ENCODE measurements around the gene NUMBL.
"Not testable (repeated sequence)": the region's sequence is repeated elsewhere in the genome, so short reads cannot be mapped to it uniquely, and the experiment has no call there.

The NUMBL gene

DNA sequence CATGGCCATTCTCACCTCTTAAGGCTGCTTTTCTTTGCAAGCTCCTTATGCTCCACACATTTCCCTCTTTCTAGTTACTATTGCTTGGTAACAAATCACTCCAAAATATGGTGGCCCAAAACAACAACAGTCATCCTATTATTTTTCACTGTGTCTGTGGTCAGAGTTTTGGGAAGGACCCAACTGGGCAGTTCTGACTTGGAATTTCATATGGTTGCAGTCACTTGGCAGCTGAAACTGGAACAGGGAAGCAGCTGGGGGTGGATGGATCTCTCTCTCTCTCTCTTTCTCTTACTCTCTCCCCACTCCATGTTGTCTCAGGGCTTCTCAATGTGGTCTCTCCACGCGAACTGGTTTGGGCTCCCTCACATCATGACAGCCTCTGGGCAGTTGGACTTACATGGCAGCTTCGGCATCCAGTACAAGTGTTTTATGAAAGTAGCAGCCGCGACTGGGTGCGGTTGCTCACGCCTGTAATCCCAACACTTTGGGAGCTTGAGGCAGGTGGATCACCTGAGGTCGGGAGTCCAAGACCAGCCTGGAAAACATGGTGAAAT, 39.6 kb downstream of the NUMBL start:
- peaks cover 26% of the 10 kb centered on the region for H3K4me1 Mint-ChIP-seq
- no peak overlapping the region for H3K4me3 Mint-ChIP-seq
- peak overlapping the region; percentile 23 to 49 (median 24) for H3K27ac Mint-ChIP-seq
- H3K27me3 Mint-ChIP-seq (ENCODE audit: low read depth): no peaks in the 10 kb centered on the region
- no peaks in the 10 kb centered on the region for H3K36me3 Mint-ChIP-seq (ENCODE audit: low read depth)
- peaks cover 3% of the 10 kb centered on the region for H3K9me3 Mint-ChIP-seq
- TF ChIP-seq CTCF (IDR thresholded peaks at IDR 0.05; ENCODE audit: unreplicated experiment in 3 of 3): no peak

- peak overlapping the region; percentile 23 to 49 (median 24) for H3K27ac Mint-ChIP-seq
- not testable (repeated sequence) for H3K9me3 Mint-ChIP-seq; H3K36me3 Mint-ChIP-seq (ENCODE audit: low read depth); H3K27me3 Mint-ChIP-seq (ENCODE audit: low read depth); H3K4me3 Mint-ChIP-seq
- H3K4me1 Mint-ChIP-seq: peaks cover 30% of the 10 kb centered on the region
These were observed 40.4 kb downstream of the NUMBL start for GRCh38 chr19:40649903-40650675.

- Mint-ChIP-seq H3K4me3 (peak overlapping the region in 1 of 3 experiments; percentile 68), H3K27ac (peak overlapping the region; percentile 90 to 93 (median 92)), H3K9me3 (peaks cover 3% of the 10 kb centered on the region), H3K4me1 (peaks cover 42% of the 10 kb centered on the region), H3K27me3 (ENCODE audit: low read depth) (peaks cover 4% of the 10 kb centered on the region), H3K36me3 (ENCODE audit: low read depth) (no peaks in the 10 kb centered on the region)
- TF ChIP-seq CTCF (IDR thresholded peaks at IDR 0.05; ENCODE audit: unreplicated experiment in 3 of 3): no peak
These were observed 43.7 kb downstream of the NUMBL start for GRCh38 chr19:40646743-40647254.

- no peaks in the 10 kb centered on the region for H3K9me3 Mint-ChIP-seq
- H3K27ac Mint-ChIP-seq: peak overlapping the region; percentile 94 to 98 (median 95)
- peaks cover 42% of the 10 kb centered on the region for H3K4me1 Mint-ChIP-seq
- H3K36me3 Mint-ChIP-seq (ENCODE audit: low read depth): no peaks in the 10 kb centered on the region
- peak overlapping the region; percentile 17 to 65 (median 21) for H3K4me3 Mint-ChIP-seq
- TF ChIP-seq CTCF (IDR thresholded peaks at IDR 0.05; ENCODE audit: unreplicated experiment in 3 of 3): no peak
- H3K27me3 Mint-ChIP-seq (ENCODE audit: low read depth): peaks cover 9% of the 10 kb centered on the region
These were observed 47.6 kb downstream of the NUMBL start for GRCh38 chr19:40642757-40643305.

- Mint-ChIP-seq H3K4me3 (no peak overlapping the region), H3K27me3 (ENCODE audit: low read depth) (peaks cover 9% of the 10 kb centered on the region), H3K4me1 (peaks cover 42% of the 10 kb centered on the region), H3K36me3 (ENCODE audit: low read depth) (no peaks in the 10 kb centered on the region), H3K9me3 (no peaks in the 10 kb centered on the region), H3K27ac (peak overlapping the region; percentile 89 to 97 (median 94))
- no peak for TF ChIP-seq CTCF (IDR thresholded peaks at IDR 0.05; ENCODE audit: unreplicated experiment in 3 of 3)
These were observed 48.3 kb downstream of the NUMBL start for GRCh38 chr19:40642051-40642706.

GRCh38 chr19:40641281-40641680, 49.2 kb downstream of the NUMBL start:
- no peak for TF ChIP-seq CTCF (IDR thresholded peaks at IDR 0.05; ENCODE audit: unreplicated experiment in 3 of 3)
- no peaks in the 10 kb centered on the region for H3K9me3 Mint-ChIP-seq
- H3K4me1 Mint-ChIP-seq: peaks cover 36% of the 10 kb centered on the region
- peak overlapping the region in 2 of 3 experiments; percentile 5 to 34 for H3K4me3 Mint-ChIP-seq
- H3K36me3 Mint-ChIP-seq (ENCODE audit: low read depth): no peaks in the 10 kb centered on the region
- H3K27me3 Mint-ChIP-seq (ENCODE audit: low read depth): peaks cover 11% of the 10 kb centered on the region
- H3K27ac Mint-ChIP-seq: peak overlapping the region; percentile 89 to 97 (median 92)

Data from nephron (organoid).